ENCODE measurements around the gene NCAPG2.

NCAPG2 gene, protein sequence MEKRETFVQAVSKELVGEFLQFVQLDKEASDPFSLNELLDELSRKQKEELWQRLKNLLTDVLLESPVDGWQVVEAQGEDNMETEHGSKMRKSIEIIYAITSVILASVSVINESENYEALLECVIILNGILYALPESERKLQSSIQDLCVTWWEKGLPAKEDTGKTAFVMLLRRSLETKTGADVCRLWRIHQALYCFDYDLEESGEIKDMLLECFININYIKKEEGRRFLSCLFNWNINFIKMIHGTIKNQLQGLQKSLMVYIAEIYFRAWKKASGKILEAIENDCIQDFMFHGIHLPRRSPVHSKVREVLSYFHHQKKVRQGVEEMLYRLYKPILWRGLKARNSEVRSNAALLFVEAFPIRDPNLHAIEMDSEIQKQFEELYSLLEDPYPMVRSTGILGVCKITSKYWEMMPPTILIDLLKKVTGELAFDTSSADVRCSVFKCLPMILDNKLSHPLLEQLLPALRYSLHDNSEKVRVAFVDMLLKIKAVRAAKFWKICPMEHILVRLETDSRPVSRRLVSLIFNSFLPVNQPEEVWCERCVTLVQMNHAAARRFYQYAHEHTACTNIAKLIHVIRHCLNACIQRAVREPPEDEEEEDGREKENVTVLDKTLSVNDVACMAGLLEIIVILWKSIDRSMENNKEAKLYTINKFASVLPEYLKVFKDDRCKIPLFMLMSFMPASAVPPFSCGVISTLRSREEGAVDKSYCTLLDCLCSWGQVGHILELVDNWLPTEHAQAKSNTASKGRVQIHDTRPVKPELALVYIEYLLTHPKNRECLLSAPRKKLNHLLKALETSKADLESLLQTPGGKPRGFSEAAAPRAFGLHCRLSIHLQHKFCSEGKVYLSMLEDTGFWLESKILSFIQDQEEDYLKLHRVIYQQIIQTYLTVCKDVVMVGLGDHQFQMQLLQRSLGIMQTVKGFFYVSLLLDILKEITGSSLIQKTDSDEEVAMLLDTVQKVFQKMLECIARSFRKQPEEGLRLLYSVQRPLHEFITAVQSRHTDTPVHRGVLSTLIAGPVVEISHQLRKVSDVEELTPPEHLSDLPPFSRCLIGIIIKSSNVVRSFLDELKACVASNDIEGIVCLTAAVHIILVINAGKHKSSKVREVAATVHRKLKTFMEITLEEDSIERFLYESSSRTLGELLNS

DNA sequence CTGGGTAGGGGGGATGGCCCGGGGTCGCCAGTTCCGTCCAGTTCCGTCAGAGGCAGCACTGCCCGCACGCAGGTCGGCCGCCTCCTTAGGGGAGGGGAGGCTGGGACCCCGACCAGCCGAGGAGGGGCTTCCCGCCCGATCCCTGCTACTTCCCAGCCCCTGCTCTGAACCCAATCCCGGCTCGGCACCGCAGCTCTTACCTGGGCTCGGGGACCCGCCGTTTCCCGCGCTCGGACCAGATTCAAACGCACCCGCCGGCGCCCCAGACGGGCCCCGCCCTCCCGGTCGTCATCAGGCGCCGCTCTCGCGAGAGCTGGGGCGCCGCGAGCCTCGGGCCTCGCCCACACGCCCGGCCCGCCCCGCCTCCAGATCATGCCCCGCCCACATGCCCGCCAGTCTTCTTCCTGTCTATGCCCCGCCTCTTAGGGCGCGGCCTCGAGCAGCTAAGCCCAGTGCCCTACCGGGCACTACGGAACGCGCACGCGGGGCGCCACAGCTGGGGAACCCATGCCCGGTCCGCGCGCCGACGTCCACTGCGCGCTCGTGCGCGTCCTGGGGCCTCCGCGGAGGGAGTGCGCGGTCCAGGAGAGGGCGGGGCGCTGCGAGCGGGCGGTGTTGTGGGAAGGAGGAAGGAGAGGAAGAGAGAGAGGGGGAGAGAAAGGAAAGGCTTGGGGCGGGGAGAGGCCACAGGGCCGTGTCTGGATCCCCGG is at the start of gene NCAPG2:
TSS of gene NCAPG2 (minus strand) at position 281 of the 710 bp plus-strand sequence. CDS start 2,905 bp downstream, outside the sequence.
- peak; percentile 95 to 97 for DNase-seq (ENCODE audit: low read depth in 2 of 2)

DNA sequence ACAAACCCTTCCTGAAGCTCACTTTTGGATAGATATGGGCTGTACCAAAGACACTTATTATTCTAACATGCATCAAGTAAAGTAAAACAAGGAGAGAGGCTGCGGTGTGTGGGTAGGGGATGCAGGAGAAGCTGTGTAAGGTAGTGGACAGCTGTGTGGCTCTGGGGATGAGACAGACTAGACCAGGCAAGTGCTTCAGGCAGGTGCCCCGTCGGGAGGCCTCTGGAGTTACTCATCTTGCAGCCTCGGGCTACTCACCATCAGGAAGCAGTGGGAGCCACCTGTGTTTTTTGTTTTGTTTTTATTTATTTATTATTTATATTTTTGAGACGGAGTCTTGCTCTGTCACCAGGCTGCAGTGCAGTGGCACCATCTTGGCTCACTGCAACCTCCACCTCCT is 49.3 kb upstream of the NCAPG2 start:
- no peak for DNase-seq (ENCODE audit: low read depth in 2 of 2)

DNA sequence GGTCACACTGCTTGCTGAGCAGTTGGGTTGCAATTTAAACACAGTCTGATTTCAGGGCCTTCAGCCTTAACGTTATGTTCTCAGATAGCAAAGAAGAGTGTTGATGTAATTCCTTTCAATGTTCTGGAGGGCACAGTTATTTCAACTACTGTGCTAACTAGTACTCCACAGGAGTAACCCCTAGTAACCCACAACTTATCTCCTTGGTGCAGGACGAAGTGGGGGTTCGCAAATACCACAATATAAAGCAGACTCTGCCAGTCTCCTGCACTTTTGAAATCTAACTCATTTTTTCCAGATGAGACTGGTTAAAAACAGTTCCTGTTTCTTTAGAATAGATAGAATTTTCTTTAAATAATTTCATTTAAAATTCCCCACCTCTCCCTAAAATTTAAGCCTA is 47.1 kb upstream of the NCAPG2 start:
- no peak for DNase-seq (ENCODE audit: low read depth in 2 of 2)

DNA sequence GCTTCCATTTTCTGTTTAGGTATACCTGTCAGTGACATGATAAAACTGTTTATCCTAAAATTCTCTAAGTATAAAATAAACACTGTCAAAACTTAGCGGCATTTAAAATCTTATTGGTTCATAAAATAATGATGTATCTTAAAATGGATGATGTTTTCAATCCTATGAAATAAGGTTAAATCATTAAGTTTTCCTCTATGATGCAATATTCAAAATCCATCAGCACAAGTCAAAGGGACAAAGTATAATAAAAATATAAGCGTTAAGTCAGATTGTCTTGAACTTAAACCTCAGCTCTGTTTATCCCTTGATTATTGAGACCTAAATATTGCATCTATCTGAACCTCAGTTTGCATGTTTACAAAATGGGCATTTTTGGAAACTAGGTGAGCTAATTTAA is 46.6 kb upstream of the NCAPG2 start:
- DNase-seq (ENCODE audit: low read depth in 2 of 2) = no peak

DNA sequence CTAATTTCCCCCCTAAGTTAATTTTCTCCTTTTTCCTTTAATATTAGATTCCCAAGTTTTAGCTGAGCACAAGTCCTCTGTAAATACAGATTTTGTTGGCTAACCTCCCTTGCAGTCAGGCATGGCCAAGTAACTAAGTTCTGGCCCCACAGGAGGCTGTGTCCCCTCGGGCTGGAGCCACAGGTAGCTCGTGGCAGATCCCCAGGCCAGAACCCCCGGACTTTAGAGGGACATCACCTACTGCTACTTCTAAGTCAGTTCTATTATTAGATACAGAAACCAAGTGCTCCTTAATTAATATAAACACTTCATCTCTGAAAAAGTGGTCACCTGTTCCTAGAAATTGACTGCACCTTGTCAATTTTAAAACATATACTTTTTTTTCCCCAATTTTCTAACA is 46.1 kb upstream of the NCAPG2 start:
- no peak for DNase-seq (ENCODE audit: low read depth in 2 of 2)

DNA sequence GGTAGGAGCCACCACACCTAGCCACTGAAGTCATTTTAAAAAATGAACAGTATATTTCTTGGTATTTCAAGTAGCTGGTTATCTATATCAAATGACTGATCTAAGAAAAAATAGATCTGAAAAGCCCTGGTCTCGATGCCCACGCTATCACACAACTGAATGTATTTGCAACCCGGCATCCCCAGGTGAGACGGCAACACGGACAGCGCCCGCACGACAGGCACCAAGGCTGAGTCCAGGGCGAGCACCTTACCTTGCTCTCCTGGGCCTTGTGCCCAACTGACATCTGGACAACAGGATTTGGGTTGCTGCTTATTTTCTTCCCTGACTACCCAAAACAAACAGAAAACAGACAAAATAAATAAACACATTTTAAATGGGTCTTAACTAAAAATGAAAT is 44.8 kb upstream of the NCAPG2 start:
- DNase-seq (ENCODE audit: low read depth in 2 of 2) = no peak

DNA sequence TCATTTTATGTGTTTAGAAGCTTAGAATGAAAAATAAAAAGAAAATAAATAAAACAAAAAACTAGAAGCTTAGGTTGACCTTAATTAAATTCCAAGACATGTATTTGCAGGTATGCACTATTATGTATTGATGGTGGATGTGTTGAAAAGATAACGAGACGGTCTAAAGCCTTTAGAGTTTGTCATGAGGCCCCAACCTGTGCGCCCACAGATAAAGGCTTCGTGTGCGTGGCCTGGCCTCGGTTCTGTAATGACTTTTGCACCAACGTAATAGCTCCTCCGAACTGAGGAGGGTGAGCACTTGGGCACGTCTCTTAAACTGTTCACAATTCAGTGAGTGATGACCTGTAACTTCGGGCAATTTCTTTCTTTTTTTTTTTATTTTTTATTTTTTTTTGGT is 43.7 kb upstream of the NCAPG2 start:
- no peak for DNase-seq (ENCODE audit: low read depth in 2 of 2)

DNA sequence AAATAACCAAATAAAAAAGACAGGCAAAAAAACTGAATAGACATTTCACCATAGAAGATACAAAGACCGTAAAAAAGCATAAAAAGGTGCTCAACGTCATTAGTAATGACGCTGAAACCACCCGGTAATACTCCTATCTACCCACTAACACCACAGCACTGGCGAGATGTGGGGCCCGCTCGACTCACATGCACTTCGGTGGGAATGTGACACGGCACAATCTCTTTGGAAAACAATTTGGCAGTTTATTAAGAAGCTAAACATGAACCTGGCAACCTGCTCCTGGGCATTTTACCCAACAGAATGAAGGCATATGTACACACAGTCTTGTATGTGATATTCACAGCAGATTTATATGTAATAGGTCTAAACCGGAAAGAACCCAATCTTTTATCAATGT is 42.8 kb upstream of the NCAPG2 start:
- no peak for DNase-seq (ENCODE audit: low read depth in 2 of 2)

DNA sequence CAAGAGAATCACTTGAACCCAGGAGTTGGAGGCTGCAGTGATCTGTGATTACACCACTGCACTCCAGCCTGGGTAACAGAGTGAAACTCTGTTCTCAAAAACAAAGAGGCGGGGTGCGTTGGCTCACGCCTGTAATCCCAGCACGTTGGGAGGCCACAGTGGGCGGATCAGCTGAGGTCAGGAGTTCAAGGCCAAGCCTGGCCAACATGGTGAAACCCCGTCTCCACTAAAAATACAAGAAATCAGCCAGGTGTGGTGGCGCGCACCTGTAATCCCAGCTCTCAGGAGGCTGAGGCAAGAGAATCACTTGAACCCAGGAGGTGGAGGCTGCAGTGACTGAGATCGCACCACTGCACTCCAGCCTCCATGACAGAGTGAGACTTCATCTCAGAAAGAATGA is 42.4 kb upstream of the NCAPG2 start:
- no peak for DNase-seq (ENCODE audit: low read depth in 2 of 2)

DNA sequence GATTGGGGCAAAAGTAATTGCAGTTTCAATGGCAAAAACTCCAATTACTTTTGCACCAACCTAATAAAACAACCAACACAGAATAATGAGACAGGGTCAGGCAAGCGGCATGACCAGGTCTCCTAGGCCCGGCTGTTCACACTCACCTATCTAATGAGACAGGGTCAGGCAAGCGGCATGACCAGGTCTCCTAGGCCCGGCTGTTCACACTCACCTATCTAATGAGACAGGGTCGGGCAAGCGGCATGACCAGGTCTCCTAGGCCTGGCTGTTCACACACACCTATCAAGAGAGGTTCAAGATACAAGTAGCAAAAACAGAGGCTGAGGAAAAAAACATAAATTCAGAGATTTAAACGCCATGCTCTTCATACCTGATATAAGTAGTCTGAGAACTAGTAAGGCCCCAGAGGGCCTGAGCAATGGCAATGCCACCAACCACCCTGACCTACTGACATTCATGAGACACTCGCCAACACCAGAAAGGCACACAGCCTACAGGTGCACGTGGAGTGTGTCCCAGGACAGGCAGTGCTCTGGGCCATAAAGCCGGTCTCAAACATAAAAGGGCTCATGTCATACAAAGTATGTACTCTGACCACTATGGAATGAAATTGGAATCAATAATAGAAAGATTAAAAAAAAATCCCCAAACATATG is 40.6 kb upstream of the NCAPG2 start:
- DNase-seq (ENCODE audit: low read depth in 2 of 2) = no peak

DNA sequence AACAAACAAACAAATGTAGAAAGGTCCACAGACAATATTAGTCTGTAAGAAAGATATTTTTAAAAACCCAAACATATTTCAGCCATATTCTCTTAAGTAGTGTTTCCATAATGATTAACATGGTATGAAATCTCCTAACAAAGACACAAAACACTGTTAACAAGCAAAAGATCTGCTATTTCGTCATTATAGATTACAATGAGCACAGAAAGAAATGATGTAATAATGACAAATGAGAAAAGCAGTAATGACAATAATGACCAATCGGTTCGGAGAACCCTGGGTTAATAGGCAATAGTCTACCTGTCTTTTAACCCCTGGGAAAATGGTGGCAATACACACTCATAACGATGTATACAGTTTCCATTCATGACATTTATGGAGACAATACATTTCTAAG is 39.5 kb upstream of the NCAPG2 start:
- no peak for DNase-seq (ENCODE audit: low read depth in 2 of 2)

DNA sequence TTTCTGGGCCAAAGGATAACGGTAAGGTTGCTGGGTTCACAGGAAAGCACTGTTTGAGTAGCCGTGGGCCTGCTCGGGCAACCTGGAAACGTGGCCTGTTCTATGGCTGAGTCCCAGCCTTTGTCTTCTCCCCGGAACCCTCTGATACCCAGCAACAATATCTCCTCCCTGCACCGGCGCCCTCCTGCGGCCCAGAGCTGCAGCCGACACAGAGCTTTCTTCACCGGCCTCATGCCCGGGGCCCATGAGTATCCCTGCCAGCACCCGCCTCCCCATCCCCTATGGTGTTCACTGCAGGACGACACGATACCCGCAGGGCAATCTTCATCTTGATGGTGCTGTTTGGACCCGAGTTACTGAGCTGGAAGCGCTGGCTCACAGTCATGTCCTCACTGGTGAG is 38.6 kb upstream of the NCAPG2 start:
- DNase-seq (ENCODE audit: low read depth in 2 of 2) = no peak

DNA sequence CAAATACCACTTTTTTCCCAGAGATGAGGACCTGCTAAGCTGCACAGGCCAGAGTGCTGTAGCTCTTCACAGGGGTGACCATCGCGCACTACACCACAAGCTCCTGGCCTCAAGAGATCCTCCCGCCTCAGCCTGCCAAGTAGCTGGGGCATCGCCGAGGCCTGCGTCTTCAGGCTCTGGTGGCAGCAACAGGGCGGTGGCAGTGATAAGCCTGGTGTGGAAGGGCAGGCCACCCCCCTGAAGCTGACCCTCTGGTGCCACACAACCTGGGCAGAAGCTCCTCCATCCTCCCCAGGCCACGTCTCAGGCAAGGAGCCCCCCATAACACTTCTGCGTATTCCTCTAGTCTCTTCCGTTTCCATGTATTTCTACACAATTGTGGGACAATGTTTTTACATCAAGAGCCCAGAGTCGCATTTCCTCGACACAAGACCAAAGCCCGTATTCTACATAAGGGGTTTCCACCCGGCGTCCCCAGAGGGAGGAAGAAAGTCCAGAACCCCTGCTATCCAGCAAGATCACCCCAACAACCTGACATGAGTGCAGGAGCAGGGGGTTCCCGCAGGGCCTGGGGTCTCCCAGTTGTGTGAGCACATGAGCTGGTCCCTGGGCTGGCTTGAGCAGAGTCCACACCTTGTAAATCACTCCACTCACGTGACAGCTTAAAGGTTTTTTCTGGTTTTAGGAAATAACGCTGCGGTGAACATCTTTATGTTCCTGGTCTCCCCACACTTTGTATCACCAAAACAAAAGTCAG is 37.6 kb upstream of the NCAPG2 start:
- DNase-seq (ENCODE audit: low read depth in 2 of 2) = no peak

DNA sequence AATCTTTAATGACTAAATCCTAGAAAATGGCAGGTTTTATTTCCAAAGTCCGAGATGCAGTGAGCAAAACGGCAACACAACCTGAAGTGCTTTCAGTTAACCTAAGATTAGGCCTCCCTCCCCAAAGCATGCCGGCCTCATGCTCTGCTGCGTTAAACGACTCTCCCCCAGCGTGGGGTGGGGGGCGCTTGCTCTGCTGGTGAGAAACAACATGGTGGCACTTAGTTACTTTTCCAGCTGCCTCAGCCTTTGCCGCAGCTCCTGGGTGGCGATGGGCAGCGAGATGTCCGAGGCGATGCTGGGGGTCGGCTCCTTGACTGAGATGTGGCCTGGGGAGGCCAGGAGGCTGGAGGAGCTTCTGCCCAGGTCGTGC is 36.7 kb upstream of the NCAPG2 start:
- no peak for DNase-seq (ENCODE audit: low read depth in 2 of 2)

DNA sequence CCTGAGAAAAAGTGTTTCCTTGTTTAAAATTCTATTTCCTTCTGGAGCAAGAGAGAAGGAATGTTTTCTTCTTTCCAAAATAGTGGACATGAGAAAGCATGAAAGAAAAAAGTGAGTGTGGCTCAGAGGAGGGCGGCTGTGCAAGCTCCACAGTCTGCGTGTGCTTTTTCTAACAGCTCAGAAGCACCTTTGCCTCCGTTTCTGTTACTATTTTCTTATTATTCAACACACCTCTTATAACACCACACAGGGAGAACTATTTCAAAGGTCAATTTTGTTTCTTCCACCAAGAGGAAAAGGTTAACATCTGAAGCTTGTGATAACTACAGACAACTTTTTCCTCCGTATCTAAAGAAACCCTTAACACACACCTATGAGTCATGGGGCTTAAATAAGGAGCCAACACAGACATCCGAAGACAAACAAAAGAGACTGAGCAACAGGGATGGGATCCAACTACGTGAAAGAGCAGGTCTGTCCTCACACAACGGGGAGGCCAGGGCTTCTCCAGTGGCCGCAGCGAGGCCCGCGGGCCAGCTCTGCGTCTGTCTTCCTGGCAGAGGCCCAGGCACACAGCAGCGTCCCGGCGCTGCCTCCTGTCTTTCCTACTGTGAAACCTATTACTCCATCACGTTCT is 36.2 kb upstream of the NCAPG2 start:
- DNase-seq (ENCODE audit: low read depth in 2 of 2) = no peak

DNA sequence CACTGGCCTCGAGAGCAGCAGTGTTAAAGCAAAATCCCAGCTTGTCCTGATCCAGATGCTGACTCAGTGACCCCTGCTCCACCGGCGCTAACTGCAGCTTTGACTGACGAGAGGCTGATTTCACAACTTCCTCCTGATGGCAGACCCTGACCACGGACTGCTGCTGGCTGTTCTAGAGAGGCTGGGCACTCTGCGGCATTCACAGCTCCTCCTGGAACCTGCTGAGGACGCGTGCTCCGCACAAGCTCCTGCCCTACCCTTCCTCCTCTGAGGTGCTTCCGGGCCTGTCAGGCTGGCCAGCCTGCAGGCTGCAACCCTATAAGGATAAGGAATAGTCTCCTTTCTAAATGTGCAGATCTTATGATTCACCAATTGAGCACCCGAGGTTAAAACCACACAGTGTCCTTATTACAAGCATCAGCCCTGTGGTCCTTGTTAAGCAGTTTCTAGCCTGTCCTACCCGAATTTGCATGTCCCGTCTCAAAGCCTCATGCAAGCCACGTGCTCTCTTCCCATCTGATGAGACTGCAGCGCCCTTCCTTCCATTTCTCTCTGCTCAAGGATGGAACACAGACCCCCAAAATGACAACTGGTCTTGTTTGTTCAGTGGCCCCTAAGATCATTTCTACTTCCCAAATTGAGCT is 35.5 kb upstream of the NCAPG2 start:
- no peak for DNase-seq (ENCODE audit: low read depth in 2 of 2)

DNA sequence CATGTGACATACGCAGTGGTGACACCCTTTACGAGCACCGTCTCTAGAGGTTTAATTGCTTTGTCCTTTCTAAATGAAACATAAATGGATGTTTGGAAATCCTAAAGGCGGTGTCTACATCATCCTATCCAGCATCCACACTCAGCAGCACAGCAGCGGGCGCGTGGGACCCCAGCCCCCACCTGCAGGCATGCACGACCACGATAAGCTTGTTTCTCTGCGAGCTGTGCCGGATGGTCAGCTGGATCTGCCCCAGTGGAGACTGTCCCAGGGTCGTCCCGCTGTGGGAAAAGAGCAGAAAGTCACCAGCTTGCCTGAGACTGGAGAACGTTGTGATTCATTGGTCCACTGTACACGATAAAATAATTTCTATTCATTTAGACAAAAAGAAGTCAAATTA is 34.2 kb upstream of the NCAPG2 start:
- no peak for DNase-seq (ENCODE audit: low read depth in 2 of 2)

DNA sequence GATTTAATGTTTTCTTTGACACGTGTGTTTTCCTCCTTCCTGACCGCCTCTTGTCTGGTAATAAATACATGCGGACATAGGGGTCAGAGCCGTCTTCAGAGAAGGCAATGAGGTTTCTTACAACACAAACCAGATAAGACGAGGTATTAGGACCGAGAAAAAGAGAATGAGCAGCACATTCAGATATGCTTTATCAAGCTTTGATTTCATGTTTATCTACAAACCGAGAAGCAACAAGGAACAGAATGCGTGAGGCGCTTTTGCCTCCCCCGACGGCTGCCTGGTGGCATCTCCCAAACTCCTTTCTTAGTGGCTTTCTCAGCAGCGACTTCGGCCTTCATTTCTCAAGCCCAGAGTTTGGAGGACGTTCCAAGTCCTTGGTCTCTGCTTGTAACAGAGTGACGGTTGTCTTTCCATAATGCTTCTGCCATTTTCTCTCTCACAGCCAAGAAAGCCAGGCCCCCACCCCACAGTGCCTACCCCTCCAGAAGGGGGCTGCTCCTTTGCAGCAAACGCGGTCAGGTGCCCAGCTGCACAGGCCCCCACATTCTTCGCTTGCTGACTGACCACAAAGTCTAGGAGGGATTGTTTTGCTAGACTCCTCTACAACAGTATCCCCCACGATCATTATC is 32.6 kb upstream of the NCAPG2 start:
- DNase-seq (ENCODE audit: low read depth in 2 of 2) = no peak

DNA sequence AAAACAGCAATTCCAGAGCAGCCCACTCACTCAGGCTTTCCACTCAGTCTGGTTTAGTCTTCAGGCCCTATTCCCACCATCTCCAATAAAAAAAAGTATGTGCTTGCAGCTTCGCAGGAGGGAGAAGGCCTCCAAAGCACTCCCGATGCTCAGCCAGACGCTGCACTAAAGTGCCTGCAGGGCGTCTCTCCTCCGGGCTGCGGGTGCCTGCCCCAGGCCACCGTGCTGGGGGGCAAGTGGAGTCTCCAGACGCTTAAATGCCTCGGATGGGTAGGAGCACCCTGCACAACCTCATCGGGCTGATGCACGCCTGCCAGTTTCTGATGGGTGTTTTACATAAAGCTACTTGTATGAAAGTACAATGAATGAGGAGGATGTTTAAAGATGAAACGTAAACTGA is 31.3 kb upstream of the NCAPG2 start:
- DNase-seq (ENCODE audit: low read depth in 2 of 2) = no peak

All from stimulated activated CD4-positive, alpha-beta T cell treated with anti-CD3 and anti-CD28 coated beads, Interleukin-12 subunit alpha, Interleukin-12 subunit beta, amount 100 ng/mL, for 24 hours (primary cell).